ENCODE measurements around the gene SLC16A4. TPM values are rescaled to one million over a fixed set of nuclear protein-coding genes. Genes with fewer than 3 reads are reported as not detected.
A peak's percentile ranks its signal among the peaks of the same experiment; 100 is the strongest.

SLC16A4 gene
- total and polyA plus RNA-seq, 2 experiments from 2014 or later: 0.94 to 1.6 TPM

- TF ChIP-seq NANOG (IDR thresholded peaks at IDR 0.05; ENCODE audit: borderline replicate concordance) (no peak), EZH2phosphoT487 (IDR thresholded peaks at IDR 0.05; ENCODE audit: unreplicated experiment) (no peak), CREB1 (CRISPR knock-in tag; IDR thresholded peaks at IDR 0.05; ENCODE audit: low read depth) (no peak), ZNF114 (CRISPR knock-in tag; IDR thresholded peaks at IDR 0.05) (no peak), STAT1 (IDR thresholded peaks at IDR 0.05; ENCODE audit: unreplicated experiment) (no peak), EZH2 (IDR thresholded peaks at IDR 0.05; ENCODE audit: low read depth, unreplicated experiment) (no peak)
These were observed 49.5 kb downstream of the SLC16A4 start (continued) for GRCh38 chr1:110341146-110341871.

GRCh38 chr1:110340207-110340468 is 50.7 kb downstream of the SLC16A4 start:
- Histone ChIP-seq H3K36me3 (ENCODE audit: insufficient read depth) (no peaks in the 10 kb centered on the region; the same call in 1 of the 2 replicates), H4K20me1 (replicated peaks; ENCODE audit: insufficient read depth) (peaks cover 50% of the 10 kb centered on the region), H3K27ac (ENCODE audit: low read depth) (peak overlapping the region; percentile 35), H3K4me3 (peak overlapping the region; percentile 57), H3K9me2 (ENCODE audit: insufficient read depth) (no peaks in the 10 kb centered on the region), H3K27me3 (ENCODE audit: insufficient read depth) (no peaks in the 10 kb centered on the region), H3K4me2 (peak overlapping the region; percentile 89), H3K4me1 (ENCODE audit: insufficient read depth) (peaks cover 46% of the 10 kb centered on the region), H3K79me2 (replicated peaks; ENCODE audit: insufficient read depth) (peaks cover 64% of the 10 kb centered on the region), H2AFZ (no peak overlapping the region), H3F3A (replicated peaks; ENCODE audit: low read depth) (no peaks in the 10 kb centered on the region)
- peaks cover 10% of the 10 kb centered on the region for H3K27me3 Mint-ChIP-seq (ENCODE audit: insufficient read depth, low read depth, poor library complexity)
- peaks cover 51% of the 10 kb centered on the region for H3K36me3 Mint-ChIP-seq (ENCODE audit: low read depth)
- DNase-seq (ENCODE audit: low spot score) (no peak), ATAC-seq (peak; percentile 0; the same call in 1 of the 3 replicates)
- H3K4me1 Mint-ChIP-seq: peaks cover 49% of the 10 kb centered on the region
- H3K27ac Mint-ChIP-seq: no peak overlapping the region
- H3K9me3 Mint-ChIP-seq: peaks cover 5% of the 10 kb centered on the region; the same call in 2 of the 3 replicates
- no peak overlapping the region for H3K4me3 Mint-ChIP-seq
- no peak for TF ChIP-seq EZH2phosphoT487 (IDR thresholded peaks at IDR 0.05; ENCODE audit: unreplicated experiment)
- no peak for TF ChIP-seq CTCF (conservative IDR thresholded peaks at IDR 0.05; ENCODE audit: low read depth in 2 of 2)
- no peak for TF ChIP-seq ZNF331 (CRISPR knock-in tag; IDR thresholded peaks at IDR 0.05; ENCODE audit: low read depth)
- TF ChIP-seq STAT1 (IDR thresholded peaks at IDR 0.05; ENCODE audit: unreplicated experiment): no peak
- no peak for TF ChIP-seq REST (IDR thresholded peaks at IDR 0.05; ENCODE audit: unreplicated experiment)
- TF ChIP-seq CREB1 (CRISPR knock-in tag; IDR thresholded peaks at IDR 0.05; ENCODE audit: low read depth): no peak
- no peak for TF ChIP-seq NANOG (IDR thresholded peaks at IDR 0.05; ENCODE audit: borderline replicate concordance)
- no peak for TF ChIP-seq ETS1 (IDR thresholded peaks at IDR 0.05)
- no peak for TF ChIP-seq ZNF114 (CRISPR knock-in tag; IDR thresholded peaks at IDR 0.05)
- no peak for TF ChIP-seq JUNB (IDR thresholded peaks at IDR 0.05; ENCODE audit: unreplicated experiment)
- TF ChIP-seq EZH2 (IDR thresholded peaks at IDR 0.05; ENCODE audit: low read depth, unreplicated experiment): no peak
- no peak for TF ChIP-seq POLR2AphosphoS5 (IDR thresholded peaks at IDR 0.05; ENCODE audit: low read depth)

Data from GM23338 (cell line).